Liver (tissue), 9 donors: Measurements from ENCODE around the gene CDHR5. TPM values are rescaled to one million over a fixed set of nuclear protein-coding genes. Genes with fewer than 3 reads are reported as not detected.
"Not testable (repeated sequence)": the region's sequence is repeated elsewhere in the genome, so short reads cannot be mapped to it uniquely, and the experiment has no call there.

Experiments
- DNase-seq: peaks from one replicate; pipeline ENCODE4 v3.0.0-alpha.2; 2017; ENCODE audit warnings: low spot score
- H3K27ac ChIP-seq, 2 donors: one replicate each; pipeline ENCODE4 v1.7.0; 2013; ENCODE audit warnings: inconsistent platforms in 2 of 2, low read length in 2 of 2, control low read depth in 1 of 2, low read depth in 1 of 2, mild to moderate bottlenecking in 1 of 2
- H3K27me3 ChIP-seq, 4 donors: one replicate each; pipeline versions ENCODE4 v1.6.1 to v1.7.0; 2013; ENCODE audit warnings: low read length in 3 of 4, inconsistent platforms in 1 of 4, mild to moderate bottlenecking in 1 of 4, moderate library complexity in 1 of 4; ENCODE audit not compliant: control insufficient read depth in 4 of 4, insufficient read depth in 4 of 4
- H3K36me3 ChIP-seq, 4 donors: one replicate each; pipeline versions ENCODE4 v1.6.1 to v1.7.0; 2013; ENCODE audit warnings: low read length in 3 of 4, mild to moderate bottlenecking in 3 of 4, low read depth in 1 of 4, moderate library complexity in 1 of 4; ENCODE audit not compliant: control insufficient read depth in 4 of 4, insufficient read depth in 3 of 4
- H3K4me1 ChIP-seq, 4 donors: one replicate each; pipeline versions ENCODE4 v1.6.1 to v1.7.0; 2013; ENCODE audit warnings: low read length in 3 of 4, mild to moderate bottlenecking in 3 of 4, moderate library complexity in 1 of 4; ENCODE audit not compliant: control insufficient read depth in 4 of 4, insufficient read depth in 4 of 4
- H3K4me3 ChIP-seq, 3 donors: one replicate each; pipeline versions ENCODE4 v1.6.1 to v1.7.0; 2013; ENCODE audit warnings: low read length in 3 of 3, control low read depth in 1 of 3, low read depth in 1 of 3, mild to moderate bottlenecking in 1 of 3
- H3K9ac ChIP-seq, 2 donors: one replicate each; pipeline ENCODE4 v1.7.0; 2013; ENCODE audit warnings: low read length in 2 of 2, mild to moderate bottlenecking in 2 of 2, moderate library complexity in 2 of 2, control low read depth in 1 of 2, low read depth in 1 of 2
- H3K9me3 ChIP-seq, 4 donors: one replicate each; pipeline versions ENCODE4 v1.6.1 to v1.7.0; 2013; ENCODE audit warnings: low read length in 3 of 4; ENCODE audit not compliant: control insufficient read depth in 4 of 4
- EGR1 ChIP-seq, 2 donors: IDR thresholded peaks; 2 replicates each; pipeline ENCODE4 v1.6.1; 2016 to 2018; ENCODE audit warnings: antibody characterized with exemption in 2 of 2, low read depth in 2 of 2
- HNF4A ChIP-seq, 2 donors: conservative IDR thresholded peaks; 2 replicates each; pipeline ENCODE4 v1.6.1; 2016; ENCODE audit warnings: antibody characterized with exemption in 2 of 2, mild to moderate bottlenecking in 2 of 2
- RXRA ChIP-seq, 2 donors: IDR thresholded peaks; 2 replicates each; pipeline ENCODE4 v1.6.1; 2017 to 2018; ENCODE audit warnings: antibody characterized with exemption in 2 of 2, mild to moderate bottlenecking in 1 of 2
- SP1 ChIP-seq: IDR thresholded peaks from 2 replicates; pipeline ENCODE4 v1.6.1; 2018; ENCODE audit warnings: antibody characterized with exemption, mild to moderate bottlenecking
- TAF1 ChIP-seq: conservative IDR thresholded peaks from 2 replicates; pipeline ENCODE4 v1.6.1; 2016; ENCODE audit warnings: antibody characterized with exemption, mild to moderate bottlenecking
- WGBS: extraction: QIAGEN DNeasy Blood & Tissue Kit; methylation state at CpG from one replicate; pipeline ENCODE4 v1.1.7; 2013; 5-methylcytosine and 5-hydroxymethylcytosine counted together
- polyA plus RNA-seq, 2 donors: library from polyadenylated mRNA; stranded (reverse) in 1 of 2; unstranded in 1 of 2; fragments of 200-250 nt in 1 of 2; fragments of >200 nt in 1 of 2; fragmentation: Nextera tagmentation in 1 of 2; extraction: Ambion mirVana in 1 of 2; gene quantifications; one replicate each; pipeline versions ENCODE4 v1.2.1 to v1.2.3, GENCODE V29; 2013 to 2015
- total RNA-seq, 2 donors: library from RNA; depleted of rRNA; stranded (reverse); fragments of >200 nt; gene quantifications; one replicate each; pipeline ENCODE4 v1.2.3, GENCODE V29; 2014
- TF ChIP-seq, protein P1 (sequence below): fragments of 150-350 bp; IDR thresholded peaks from 2 replicates; pipeline ENCODE4 v1.5.1; 2017; ENCODE audit warnings: improper control_type of control experiment, low read depth, low read length; ENCODE audit not compliant: missing input control
- TF ChIP-seq, protein P2 (sequence below): IDR thresholded peaks from 2 replicates; pipeline ENCODE4 v1.6.1; 2016; ENCODE audit warnings: antibody characterized with exemption, mild to moderate bottlenecking
- donor health status: healthy.
- donor health status: healthy.
- donor health status: healthy.
- donor health status: healthy.
- donor health status: healthy.

Gene CDHR5
- total and polyA plus RNA-seq, 4 donors, result 29.4 to 86.2 (median 57.2) TPM

DNA sequence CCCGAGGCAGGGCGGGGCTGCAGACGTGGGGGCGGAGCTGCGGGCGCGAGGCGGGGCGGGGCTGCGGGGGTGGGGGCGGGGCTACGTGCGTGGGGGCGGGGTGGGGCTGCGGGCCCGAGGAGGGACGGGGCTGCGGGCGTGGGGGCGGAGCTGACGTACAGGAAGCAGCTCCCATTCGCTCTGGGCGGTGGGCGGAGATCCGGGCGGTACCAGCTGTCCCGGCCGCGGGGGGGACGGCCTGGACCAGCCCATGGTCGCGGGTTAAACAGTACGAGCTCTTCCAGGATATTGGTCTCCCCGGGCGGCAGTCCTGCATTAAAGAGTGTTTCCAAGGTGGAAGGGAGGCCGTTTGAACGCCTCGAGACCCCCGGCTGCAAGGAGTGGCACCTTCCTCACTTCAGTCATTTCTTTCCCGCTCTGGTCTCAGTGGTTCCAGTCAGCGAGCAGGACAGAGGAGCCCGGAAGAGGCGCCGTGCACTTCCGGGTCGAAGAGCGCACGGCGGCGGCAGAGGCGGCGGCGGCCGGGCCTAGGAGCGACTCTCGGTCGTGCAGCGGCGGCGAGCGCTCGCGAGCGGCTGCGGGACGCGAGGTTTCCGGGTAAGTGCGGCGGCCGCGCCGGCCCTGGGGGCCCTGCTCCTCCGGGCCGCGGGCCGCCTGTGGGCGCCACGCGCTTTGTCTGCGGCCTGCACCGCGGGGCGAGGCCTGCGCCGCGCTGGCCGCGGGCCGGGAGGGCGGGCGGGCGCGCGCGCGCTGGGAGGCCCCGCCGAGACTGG is 48.6 kb downstream of the CDHR5 start, which contains the start of gene PHRF1 (continued):
- TF ChIP-seq, protein P1, sequence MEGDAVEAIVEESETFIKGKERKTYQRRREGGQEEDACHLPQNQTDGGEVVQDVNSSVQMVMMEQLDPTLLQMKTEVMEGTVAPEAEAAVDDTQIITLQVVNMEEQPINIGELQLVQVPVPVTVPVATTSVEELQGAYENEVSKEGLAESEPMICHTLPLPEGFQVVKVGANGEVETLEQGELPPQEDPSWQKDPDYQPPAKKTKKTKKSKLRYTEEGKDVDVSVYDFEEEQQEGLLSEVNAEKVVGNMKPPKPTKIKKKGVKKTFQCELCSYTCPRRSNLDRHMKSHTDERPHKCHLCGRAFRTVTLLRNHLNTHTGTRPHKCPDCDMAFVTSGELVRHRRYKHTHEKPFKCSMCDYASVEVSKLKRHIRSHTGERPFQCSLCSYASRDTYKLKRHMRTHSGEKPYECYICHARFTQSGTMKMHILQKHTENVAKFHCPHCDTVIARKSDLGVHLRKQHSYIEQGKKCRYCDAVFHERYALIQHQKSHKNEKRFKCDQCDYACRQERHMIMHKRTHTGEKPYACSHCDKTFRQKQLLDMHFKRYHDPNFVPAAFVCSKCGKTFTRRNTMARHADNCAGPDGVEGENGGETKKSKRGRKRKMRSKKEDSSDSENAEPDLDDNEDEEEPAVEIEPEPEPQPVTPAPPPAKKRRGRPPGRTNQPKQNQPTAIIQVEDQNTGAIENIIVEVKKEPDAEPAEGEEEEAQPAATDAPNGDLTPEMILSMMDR, result no peak
- peak; percentile 35 to 67 for TF ChIP-seq EGR1 (IDR thresholded peaks at IDR 0.05; ENCODE audit: low read depth in 2 of 2)
- peak; percentile 16 to 33 for TF ChIP-seq HNF4A (conservative IDR thresholded peaks at IDR 0.05)

- Histone ChIP-seq H3K9me3 (no peaks in the 10 kb centered on the region), H3K36me3 (no peaks in the 10 kb centered on the region), H3K4me1 (peaks cover 20 to 59% (median 49%) of the 10 kb centered on the region in 4 donors), H3K4me3 (peak overlapping the region; percentile 14 to 72 (median 48)), H3K27ac (peak overlapping the region; percentile 32 to 65), H3K27me3 (no peaks in the 10 kb centered on the region), H3K9ac (no peak overlapping the region)
- no peak for DNase-seq
- TF ChIP-seq, protein P2, sequence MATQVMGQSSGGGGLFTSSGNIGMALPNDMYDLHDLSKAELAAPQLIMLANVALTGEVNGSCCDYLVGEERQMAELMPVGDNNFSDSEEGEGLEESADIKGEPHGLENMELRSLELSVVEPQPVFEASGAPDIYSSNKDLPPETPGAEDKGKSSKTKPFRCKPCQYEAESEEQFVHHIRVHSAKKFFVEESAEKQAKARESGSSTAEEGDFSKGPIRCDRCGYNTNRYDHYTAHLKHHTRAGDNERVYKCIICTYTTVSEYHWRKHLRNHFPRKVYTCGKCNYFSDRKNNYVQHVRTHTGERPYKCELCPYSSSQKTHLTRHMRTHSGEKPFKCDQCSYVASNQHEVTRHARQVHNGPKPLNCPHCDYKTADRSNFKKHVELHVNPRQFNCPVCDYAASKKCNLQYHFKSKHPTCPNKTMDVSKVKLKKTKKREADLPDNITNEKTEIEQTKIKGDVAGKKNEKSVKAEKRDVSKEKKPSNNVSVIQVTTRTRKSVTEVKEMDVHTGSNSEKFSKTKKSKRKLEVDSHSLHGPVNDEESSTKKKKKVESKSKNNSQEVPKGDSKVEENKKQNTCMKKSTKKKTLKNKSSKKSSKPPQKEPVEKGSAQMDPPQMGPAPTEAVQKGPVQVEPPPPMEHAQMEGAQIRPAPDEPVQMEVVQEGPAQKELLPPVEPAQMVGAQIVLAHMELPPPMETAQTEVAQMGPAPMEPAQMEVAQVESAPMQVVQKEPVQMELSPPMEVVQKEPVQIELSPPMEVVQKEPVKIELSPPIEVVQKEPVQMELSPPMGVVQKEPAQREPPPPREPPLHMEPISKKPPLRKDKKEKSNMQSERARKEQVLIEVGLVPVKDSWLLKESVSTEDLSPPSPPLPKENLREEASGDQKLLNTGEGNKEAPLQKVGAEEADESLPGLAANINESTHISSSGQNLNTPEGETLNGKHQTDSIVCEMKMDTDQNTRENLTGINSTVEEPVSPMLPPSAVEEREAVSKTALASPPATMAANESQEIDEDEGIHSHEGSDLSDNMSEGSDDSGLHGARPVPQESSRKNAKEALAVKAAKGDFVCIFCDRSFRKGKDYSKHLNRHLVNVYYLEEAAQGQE, result peak; percentile 42
- no peak for TF ChIP-seq RXRA (IDR thresholded peaks at IDR 0.05)
- 1% methylated on average over 81 of the region's 81 CpGs for WGBS
These were observed 49.3 kb downstream of the CDHR5 start for GRCh38 chr11:575313-575995.

DNA sequence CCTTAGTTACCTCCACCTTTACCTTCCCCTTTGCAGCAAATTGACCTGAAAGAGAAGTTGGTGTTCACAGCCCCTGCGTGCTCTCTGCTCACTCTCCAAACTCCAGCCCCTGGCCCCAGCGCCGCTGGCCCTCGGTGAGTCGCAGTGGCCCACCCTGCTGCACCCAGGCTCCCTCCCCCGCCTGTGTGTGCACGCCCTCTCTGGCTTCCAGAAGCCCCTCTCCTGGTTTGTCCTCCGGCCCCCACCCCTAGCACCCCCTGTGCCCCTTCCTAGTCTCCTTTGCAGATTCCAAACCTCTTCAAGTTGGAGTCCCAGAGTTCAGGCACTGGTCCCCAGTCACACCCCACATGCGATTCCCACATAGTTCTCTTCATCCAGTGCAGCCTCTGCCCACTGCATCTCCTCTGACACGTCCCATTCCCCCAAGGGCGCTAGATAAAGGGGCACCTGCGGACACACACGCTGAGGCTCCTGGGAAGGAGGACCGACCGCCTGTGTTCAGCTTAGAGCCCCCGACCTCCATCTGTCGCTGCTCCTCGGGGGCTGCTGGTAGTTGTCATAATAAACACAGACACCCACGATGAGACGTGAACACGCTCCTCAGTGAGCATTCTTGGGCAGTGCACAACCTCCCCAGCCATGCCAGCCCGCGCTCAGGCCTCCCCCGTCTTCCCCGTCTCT is 50.0 kb downstream of the CDHR5 start:
- no peak for DNase-seq

GRCh38 chr11:574031-574570 is 50.7 kb downstream of the CDHR5 start:
- peaks cover 14 to 51% (median 37%) of the 10 kb centered on the region in 4 donors for H3K4me1 ChIP-seq
- DNase-seq, H3K27me3 ChIP-seq, H3K4me3 ChIP-seq, H3K27ac ChIP-seq, H3K36me3 ChIP-seq, H3K9ac ChIP-seq, H3K9me3 ChIP-seq: not testable (repeated sequence)
- 79% methylated on average over 14 of the region's 14 CpGs for WGBS

More for the DNA sequence above, 50.0 kb downstream of the CDHR5 start:
- Histone ChIP-seq H3K36me3 (no peaks in the 10 kb centered on the region), H3K4me3 (peak overlapping the region; percentile 14 to 72 (median 48)), H3K9me3 (no peaks in the 10 kb centered on the region), H3K4me1 (peaks cover 16 to 53% (median 42%) of the 10 kb centered on the region in 4 donors), H3K27me3 (no peaks in the 10 kb centered on the region), H3K27ac (no peak overlapping the region), H3K9ac (no peak overlapping the region)
- WGBS, result 39% methylated on average over 25 of the region's 25 CpGs
- TF ChIP-seq TAF1, result no peak
- TF ChIP-seq SP1, result no peak
- no peak for TF ChIP-seq HNF4A (conservative IDR thresholded peaks at IDR 0.05)
